HepG2 (cell line): ENCODE measurements around the gene ALX3.

Experiments
- HNRNPUL1 ChIP-seq: fragments of 200-400 bp; formaldehyde crosslinking; IDR thresholded peaks from 2 replicates; pipeline ENCODE4 v1.6.1; 2017; ENCODE audit warnings: low read depth, mild to moderate bottlenecking, low read length, moderate library complexity
- TF ChIP-seq, protein P1 (sequence below): sonication (generic); formaldehyde crosslinking; IDR thresholded peaks from 2 replicates; pipeline ENCODE4 v1.5.0; 2020; ENCODE audit warnings: mild to moderate bottlenecking, missing genetic modification reagents, moderate library complexity

GRCh38 chr1:110035236-110035752 lies 35.2 kb downstream of the ALX3 start:
- TF ChIP-seq, protein P1, sequence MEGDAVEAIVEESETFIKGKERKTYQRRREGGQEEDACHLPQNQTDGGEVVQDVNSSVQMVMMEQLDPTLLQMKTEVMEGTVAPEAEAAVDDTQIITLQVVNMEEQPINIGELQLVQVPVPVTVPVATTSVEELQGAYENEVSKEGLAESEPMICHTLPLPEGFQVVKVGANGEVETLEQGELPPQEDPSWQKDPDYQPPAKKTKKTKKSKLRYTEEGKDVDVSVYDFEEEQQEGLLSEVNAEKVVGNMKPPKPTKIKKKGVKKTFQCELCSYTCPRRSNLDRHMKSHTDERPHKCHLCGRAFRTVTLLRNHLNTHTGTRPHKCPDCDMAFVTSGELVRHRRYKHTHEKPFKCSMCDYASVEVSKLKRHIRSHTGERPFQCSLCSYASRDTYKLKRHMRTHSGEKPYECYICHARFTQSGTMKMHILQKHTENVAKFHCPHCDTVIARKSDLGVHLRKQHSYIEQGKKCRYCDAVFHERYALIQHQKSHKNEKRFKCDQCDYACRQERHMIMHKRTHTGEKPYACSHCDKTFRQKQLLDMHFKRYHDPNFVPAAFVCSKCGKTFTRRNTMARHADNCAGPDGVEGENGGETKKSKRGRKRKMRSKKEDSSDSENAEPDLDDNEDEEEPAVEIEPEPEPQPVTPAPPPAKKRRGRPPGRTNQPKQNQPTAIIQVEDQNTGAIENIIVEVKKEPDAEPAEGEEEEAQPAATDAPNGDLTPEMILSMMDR (CRISPR knock-in tag), result no peak
- no peak for TF ChIP-seq HNRNPUL1
